Body of pancreas (tissue), 4 donors: ENCODE results near the gene HMOX2.

Experiments
- CTCF ChIP-seq, 7 experiments: fragments of 450-650 bp in 4 of 7; fragments of 200-600 bp in 3 of 7; sonication (generic) in 3 of 7; IDR thresholded peaks; one replicate each; pipeline ENCODE4 v1.5.1; 2016 to 2019; ENCODE audit warnings: antibody characterized with exemption in 7 of 7
- POLR2A ChIP-seq, 3 donors: fragments of 450-650 bp; IDR thresholded peaks; one replicate each; pipeline ENCODE4 v1.6.1; 2016; ENCODE audit warnings: antibody characterized with exemption in 3 of 3, mild to moderate bottlenecking in 2 of 3

- TF ChIP-seq CTCF (IDR thresholded peaks at IDR 0.05) (peak; percentile 40 to 77 (median 67)), POLR2A (IDR thresholded peaks at IDR 0.05) (no peak)
Measured at GRCh38 chr16:4511441-4512082, 35.4 kb downstream of the HMOX2 start.
